ENCODE results near the gene PIPOX.

DNA sequence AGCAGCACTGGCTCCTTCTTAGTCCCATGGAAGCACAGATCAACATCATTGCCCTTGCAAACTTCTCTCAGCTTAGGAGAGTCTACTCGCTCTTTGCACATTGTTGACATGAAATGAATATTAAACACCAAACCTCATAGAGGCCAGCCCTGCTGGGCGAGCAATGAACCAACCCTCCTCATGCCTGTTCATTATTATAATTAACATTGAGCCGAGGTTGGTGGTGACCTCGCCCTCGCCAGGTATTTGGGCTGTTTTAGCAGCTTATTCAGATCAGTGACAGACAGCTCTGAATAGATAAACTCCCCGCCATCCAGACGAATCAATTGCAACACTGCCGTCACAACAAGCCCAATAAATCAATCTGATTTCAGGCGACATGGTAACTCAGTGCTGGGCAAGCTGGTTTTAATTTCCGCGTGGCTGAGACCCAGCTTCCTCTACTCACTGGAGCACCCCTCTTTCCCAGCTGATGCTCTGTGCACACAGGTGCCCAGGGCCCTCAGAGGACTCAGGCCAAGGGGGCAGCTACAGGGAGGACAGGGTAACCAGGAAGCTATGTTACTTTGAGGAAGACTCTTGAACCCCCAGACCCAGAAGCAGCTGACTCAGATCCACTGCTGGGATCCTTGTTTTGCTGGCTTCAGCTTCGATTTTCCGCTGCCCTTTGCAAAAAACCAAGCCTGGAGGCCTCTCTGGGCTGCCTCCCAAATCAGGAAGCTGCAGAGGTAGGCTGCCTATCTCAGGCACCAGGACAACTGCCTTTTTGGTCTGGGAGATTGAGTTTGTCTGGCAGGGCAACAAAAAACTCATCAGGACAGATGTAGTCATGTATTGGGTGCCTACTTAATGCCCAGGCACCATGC lies 26.4 kb upstream of the PIPOX start:
- TF ChIP-seq POLR2AphosphoS5 (IDR thresholded peaks at IDR 0.05), result no peak
- TF ChIP-seq POLR2A (IDR thresholded peaks at IDR 0.05), result no peak

Measured in gastroesophageal sphincter (tissue), 2 donors.